Measurements from ENCODE around the gene TUBB4A. TPM values are rescaled to one million over a fixed set of nuclear protein-coding genes. Genes with fewer than 3 reads are reported as not detected.

TUBB4A gene
- total RNA-seq, 3 donors from 2014 or later = 0.26 to 14.6 (median 0.82) TPM

- DNase-seq (peak; percentile 79 to 88 (median 84)), ATAC-seq (peak; percentile 58)
- Histone ChIP-seq H3K9me3 (no peaks in the 10 kb centered on the region), H3K4me1 (ENCODE audit: low read depth) (peaks cover 31% of the 10 kb centered on the region), H3K4me3 (peak within 1 kb of the TSS; percentile 56), H3K36me3 (ENCODE audit: low read depth) (peaks cover 3% of the 10 kb centered on the region)
- intact Hi-C loops (cut with DNase I, micrococcal nuclease) = no loop called here
- no peak for TF ChIP-seq CTCF (IDR thresholded peaks at IDR 0.05)
Measured at GRCh38 chr19:6459262-6460098, 42.6 kb downstream of the TUBB4A start, which contains the start of gene SLC25A23. Gene SLC25A23 (minus strand): TSS chr19:6459792. CDS start chr19:6459628, 164 bp downstream.

DNA sequence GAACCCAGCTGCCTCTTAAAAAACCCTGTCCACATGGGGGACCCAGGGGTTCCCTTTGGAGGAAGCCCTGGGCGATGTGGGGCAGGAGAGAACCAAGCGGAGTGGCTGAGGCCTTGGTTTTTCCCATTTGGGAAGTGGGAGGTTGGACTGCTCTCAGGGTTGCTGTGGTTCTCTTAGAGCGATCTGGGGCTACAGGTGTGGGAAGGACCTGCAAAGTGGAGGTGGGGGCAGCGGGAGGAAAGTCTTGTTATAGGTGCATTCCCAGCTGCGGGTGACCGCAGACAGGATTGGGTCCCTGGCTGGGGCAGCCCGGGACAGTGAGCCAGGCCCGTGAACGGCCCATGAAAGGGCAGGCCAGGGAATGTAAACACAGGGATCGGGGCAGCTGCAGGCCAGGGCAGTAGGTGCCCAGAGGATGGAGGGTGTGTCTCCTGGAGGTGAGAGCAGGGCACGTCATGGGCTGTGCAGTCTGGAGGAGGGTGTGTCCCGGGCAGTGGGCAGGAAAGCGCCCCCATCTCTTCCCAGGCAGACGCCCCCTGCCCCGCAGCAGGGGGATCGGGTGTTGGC, 43.3 kb downstream of the TUBB4A start:
- Histone ChIP-seq H3K9me3 (peaks cover 6% of the 10 kb centered on the region), H3K4me1 (ENCODE audit: low read depth) (peaks cover 27% of the 10 kb centered on the region), H3K36me3 (ENCODE audit: low read depth) (peaks cover 8% of the 10 kb centered on the region), H3K4me3 (peak overlapping the region; percentile 56)
- no peak for TF ChIP-seq CTCF (IDR thresholded peaks at IDR 0.05)
- ATAC-seq (peak; percentile 27), DNase-seq (peak; percentile 38 to 67 (median 67))
- intact Hi-C loops (cut with DNase I, micrococcal nuclease) = no loop called here

GRCh38 chr19:6457958-6458694, 44.0 kb downstream of the TUBB4A start:
- ATAC-seq (no peak), DNase-seq (no peak)
- no peak for TF ChIP-seq CTCF (IDR thresholded peaks at IDR 0.05)
- peaks cover 20% of the 10 kb centered on the region for H3K4me1 ChIP-seq (ENCODE audit: low read depth)
- H3K36me3 ChIP-seq (ENCODE audit: low read depth) = peaks cover 8% of the 10 kb centered on the region
- intact Hi-C loops (cut with DNase I, micrococcal nuclease) = no loop called here
- peaks cover 7% of the 10 kb centered on the region for H3K9me3 ChIP-seq
- no peak overlapping the region for H3K4me3 ChIP-seq

DNA sequence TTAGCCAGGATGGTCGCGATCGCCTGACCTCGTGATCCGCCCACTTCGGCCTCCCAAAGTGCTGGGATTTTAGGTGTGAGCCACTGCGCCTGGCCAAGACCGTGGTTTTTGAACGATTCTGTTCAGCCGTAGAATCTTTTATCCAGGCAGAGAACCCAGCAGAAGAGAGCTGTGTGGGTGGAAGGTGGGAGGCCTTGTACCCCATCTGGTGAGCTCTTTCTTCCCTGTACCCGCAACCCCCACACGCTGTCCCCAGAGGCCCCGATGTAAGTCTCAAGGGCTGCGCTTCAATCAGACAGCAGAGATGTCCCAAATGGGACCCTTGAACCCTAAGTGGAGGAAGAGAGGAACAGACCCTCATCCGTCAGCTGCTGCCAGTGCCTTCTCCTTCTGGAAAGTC, 46.2 kb downstream of the TUBB4A start:
- no peak for DNase-seq
- TF ChIP-seq CTCF (IDR thresholded peaks at IDR 0.05) = no peak
- Histone ChIP-seq H3K36me3 (ENCODE audit: low read depth) (peaks cover 8% of the 10 kb centered on the region), H3K9me3 (peaks cover 7% of the 10 kb centered on the region), H3K4me1 (ENCODE audit: low read depth) (peaks cover 6% of the 10 kb centered on the region), H3K4me3 (no peak overlapping the region)
- ATAC-seq = no peak
- intact Hi-C loops (cut with DNase I, micrococcal nuclease) = no loop called here

DNA sequence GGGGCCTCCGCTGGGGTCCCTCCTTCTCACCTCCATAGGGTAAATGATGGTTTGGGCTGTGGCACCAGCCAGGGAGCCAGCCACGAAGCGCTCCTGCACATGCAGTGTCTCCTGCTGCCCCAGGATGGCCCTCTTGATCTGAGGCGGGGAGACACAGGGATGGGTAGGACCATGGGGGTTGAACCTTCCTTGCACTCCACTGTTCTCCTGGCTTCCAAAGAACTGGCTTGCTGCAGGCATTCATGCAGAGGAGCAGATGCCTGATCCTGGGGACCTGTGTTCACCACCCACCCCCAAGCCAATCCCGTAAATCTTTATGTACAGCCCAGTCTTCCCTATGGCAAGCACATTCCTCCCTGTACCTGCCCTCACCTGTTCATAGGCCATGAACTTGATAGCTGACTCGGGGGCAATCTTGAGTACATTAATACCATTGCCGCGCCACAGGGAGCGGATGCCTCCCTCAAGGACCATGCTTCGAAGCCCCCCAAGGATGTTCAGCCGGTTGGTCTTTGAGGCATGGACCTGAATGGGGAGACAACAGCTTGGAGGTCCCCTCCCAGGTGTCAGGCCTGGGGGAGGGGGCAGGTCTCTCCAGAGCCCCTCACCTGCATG, 48.1 kb downstream of the TUBB4A start:
- peaks cover 7% of the 10 kb centered on the region for H3K9me3 ChIP-seq
- no peak overlapping the region for H3K4me3 ChIP-seq
- peaks cover 6% of the 10 kb centered on the region for H3K4me1 ChIP-seq (ENCODE audit: low read depth)
- no peak for ATAC-seq
- H3K36me3 ChIP-seq (ENCODE audit: low read depth) = peaks cover 8% of the 10 kb centered on the region
- TF ChIP-seq CTCF (IDR thresholded peaks at IDR 0.05) = no peak
- no peak for DNase-seq
- intact Hi-C loops (cut with DNase I, micrococcal nuclease) = no loop called here

Data from mucosa of descending colon (tissue), 3 donors.